Measurements from ENCODE around the gene ZNF618.
A peak's percentile ranks its signal among the peaks of the same experiment; 100 is the strongest.

ZNF618 gene

DNA sequence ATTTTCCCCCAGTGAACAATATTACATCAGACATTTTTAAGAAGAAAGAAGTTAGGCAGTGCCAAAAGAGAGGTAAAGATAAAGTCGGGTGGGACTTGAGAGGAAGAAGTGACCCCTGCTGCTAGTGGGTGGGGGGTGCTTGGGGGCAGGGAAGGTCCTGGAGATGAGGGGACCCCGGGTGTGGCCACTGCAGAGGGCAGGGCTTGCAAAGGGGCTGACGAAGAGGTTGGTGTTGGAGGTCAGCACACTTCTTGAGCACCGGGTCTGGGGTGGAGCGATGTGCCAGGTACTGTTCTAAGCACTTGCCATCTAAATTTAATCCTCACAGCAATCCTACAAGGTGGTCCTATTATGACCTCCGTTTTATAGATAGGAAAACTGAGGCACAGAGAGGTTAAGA lies 140.0 kb downstream of the ZNF618 start:
- Histone ChIP-seq H3K4me1 (no peaks in the 10 kb centered on the region), H3K36me3 (peaks cover 21 to 62% (median 53%) of the 10 kb centered on the region in 3 donors), H3K9me3 (peaks cover 0 to 4% (median 0%) of the 10 kb centered on the region in 3 donors), H3K27ac (no peak overlapping the region), H3K4me3 (no peak overlapping the region), H3K27me3 (no peaks in the 10 kb centered on the region)
- DNase-seq = peak in 1 of 2 donors; percentile 29
- intact Hi-C loops (cut with DNase I; ENCODE audit: low total_unique reads) = no loop called here
- TF ChIP-seq, protein P1, sequence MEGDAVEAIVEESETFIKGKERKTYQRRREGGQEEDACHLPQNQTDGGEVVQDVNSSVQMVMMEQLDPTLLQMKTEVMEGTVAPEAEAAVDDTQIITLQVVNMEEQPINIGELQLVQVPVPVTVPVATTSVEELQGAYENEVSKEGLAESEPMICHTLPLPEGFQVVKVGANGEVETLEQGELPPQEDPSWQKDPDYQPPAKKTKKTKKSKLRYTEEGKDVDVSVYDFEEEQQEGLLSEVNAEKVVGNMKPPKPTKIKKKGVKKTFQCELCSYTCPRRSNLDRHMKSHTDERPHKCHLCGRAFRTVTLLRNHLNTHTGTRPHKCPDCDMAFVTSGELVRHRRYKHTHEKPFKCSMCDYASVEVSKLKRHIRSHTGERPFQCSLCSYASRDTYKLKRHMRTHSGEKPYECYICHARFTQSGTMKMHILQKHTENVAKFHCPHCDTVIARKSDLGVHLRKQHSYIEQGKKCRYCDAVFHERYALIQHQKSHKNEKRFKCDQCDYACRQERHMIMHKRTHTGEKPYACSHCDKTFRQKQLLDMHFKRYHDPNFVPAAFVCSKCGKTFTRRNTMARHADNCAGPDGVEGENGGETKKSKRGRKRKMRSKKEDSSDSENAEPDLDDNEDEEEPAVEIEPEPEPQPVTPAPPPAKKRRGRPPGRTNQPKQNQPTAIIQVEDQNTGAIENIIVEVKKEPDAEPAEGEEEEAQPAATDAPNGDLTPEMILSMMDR (IDR thresholded peaks at IDR 0.05) = no peak

DNA sequence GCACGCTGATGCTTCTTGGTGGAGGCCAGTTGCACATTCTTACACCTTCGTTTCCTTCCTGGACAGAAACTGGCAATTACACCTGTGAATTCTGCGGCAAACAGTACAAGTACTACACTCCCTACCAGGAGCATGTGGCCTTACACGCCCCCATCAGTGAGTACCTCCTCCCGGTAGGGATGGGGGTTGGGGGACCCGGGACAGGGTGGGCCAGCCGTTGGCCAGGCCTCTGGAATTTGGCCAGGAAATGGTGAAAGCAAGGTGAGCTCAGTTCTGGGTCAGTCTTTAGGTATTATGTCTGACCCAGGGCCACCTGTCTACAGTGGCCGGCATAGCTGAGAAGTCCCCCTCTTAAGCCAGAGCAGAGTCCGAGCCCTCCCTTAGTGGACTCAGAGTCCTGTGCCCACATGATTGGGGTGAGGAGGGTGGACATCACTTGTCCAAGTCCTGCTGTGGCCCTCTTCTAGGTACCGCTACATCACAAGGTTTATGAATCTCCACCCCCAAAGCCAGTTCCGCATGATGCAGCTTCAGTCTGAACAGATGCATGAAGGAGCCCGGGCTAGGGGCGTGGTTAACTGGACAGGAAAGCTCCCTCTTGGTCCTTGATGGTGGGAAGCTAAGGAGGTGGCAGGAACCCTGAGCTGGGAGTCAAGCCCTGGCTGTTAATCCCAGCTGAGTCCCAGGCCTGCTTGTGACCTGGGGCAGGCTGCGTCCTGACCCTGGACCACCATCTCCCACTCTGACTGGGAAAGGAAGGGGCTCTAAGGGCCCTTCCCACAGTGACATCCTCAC lies 140.7 kb downstream of the ZNF618 start:
- intact Hi-C loops (cut with DNase I; ENCODE audit: low total_unique reads) = no loop called here
- Histone ChIP-seq H3K4me1 (no peaks in the 10 kb centered on the region), H3K4me3 (no peak overlapping the region), H3K27ac (no peak overlapping the region), H3K9me3 (peaks cover 0 to 4% (median 0%) of the 10 kb centered on the region in 3 donors), H3K36me3 (peaks cover 24 to 55% (median 51%) of the 10 kb centered on the region in 3 donors), H3K27me3 (no peaks in the 10 kb centered on the region)
- DNase-seq = peak in 1 of 2 donors; percentile 62
- TF ChIP-seq, protein P1 (IDR thresholded peaks at IDR 0.05) = no peak

DNA sequence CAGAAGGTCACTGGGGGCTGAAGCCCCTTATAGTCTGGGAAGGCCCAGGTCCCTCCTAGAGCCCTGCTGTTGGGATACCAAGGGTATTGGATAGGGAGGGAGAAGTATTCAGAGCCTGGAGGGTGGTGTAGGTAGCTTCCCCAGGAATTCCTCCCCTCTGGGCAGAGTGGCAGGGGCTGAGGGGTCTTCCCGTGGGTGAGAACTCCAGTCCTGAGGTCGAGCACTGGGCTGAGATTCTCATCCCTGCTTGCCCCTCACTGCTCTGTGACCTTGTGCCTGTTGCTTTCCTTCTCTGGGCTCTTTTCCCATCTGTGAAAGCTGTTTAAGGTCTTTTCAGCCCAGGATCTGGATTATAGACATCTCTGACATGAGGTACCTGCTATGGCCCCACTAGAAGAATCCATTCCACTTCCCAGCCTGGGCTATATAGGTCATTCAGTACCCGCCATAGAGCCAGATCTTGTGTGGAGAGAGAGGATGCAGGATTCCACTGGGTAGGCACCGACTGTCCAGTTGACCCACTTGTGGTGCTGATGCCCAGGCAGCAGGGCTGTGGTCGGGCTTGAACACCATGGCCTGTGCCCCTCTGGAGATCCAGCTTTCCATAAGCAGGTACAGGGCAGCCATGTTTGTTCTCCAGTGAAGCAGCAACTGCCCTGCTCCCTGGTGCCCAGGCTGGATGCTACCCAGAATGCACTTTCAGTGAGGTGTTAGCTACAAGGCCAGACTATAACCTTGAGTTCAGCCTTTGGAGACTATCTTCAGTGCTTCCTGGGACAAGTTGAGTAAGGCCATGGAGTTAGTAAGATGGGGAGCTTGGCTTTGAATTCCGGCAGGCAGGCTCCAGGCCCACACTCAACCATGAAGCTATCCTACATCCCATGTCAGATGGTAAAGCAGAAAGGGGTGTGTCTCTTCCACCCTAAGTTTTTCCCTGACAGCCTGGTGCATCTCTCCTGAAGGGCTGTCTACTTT lies 141.9 kb downstream of the ZNF618 start:
- intact Hi-C loops (cut with DNase I; ENCODE audit: low total_unique reads) = no loop called here
- Histone ChIP-seq H3K27ac (no peak overlapping the region), H3K4me1 (no peaks in the 10 kb centered on the region), H3K9me3 (peaks cover 0 to 10% (median 0%) of the 10 kb centered on the region in 3 donors), H3K4me3 (no peak overlapping the region), H3K27me3 (no peaks in the 10 kb centered on the region), H3K36me3 (peaks cover 31 to 59% (median 44%) of the 10 kb centered on the region in 3 donors)
- TF ChIP-seq, protein P1 (IDR thresholded peaks at IDR 0.05) = no peak
- DNase-seq = peak in 1 of 2 donors; percentile 35

DNA sequence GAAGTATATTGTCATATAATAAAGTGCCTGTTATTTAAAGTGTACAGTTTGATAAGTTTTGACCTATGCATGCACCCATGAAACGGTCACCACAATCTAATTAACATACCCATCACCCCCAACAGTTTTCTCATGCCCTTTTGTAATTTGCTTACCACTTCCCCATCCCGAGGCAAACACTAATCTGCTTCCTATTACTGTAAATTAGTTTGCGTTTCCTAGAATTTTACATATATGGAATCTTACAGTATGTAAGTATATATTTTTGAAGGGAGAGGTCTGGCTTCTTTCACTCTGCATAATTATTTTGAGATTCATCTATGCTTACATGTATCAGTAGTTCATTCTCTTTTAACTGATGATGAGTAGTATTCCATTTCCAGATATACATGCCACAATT lies 145.5 kb downstream of the ZNF618 start:
- no peak for DNase-seq
- intact Hi-C loops (cut with DNase I; ENCODE audit: low total_unique reads) = no loop called here
- Histone ChIP-seq H3K36me3 (peaks cover 37 to 67% (median 38%) of the 10 kb centered on the region in 3 donors), H3K9me3 (peaks cover 0 to 20% (median 0%) of the 10 kb centered on the region in 3 donors), H3K27ac (no peak overlapping the region), H3K27me3 (no peaks in the 10 kb centered on the region), H3K4me1 (no peaks in the 10 kb centered on the region), H3K4me3 (no peak overlapping the region)
- TF ChIP-seq, protein P1 (IDR thresholded peaks at IDR 0.05) = no peak

DNA sequence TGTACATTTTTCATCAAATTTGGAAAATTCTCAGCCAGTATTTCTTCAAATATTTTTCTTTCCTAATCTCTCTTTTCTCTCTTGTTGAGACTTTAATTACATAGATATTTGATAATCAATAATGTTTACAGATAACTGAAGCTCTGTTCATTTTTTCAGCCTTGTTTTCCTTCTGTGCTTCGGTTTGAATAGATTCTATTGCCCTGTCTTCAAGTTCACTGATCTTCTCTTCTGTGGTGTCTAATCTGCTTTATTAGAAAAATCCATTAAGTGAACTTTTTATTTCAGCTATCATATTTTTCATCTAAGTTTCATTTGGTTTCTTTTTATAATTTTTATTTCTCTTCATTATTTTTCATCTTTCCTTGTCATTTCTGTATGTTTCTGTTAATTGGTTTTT lies 147.9 kb downstream of the ZNF618 start:
- no peak overlapping the region for H3K27ac ChIP-seq
- intact Hi-C loops (cut with DNase I; ENCODE audit: low total_unique reads) = no loop called here
- TF ChIP-seq, protein P1 (IDR thresholded peaks at IDR 0.05) = no peak
- H3K36me3 ChIP-seq = peaks cover 34 to 52% (median 34%) of the 10 kb centered on the region in 3 donors
- peaks cover 0 to 20% (median 0%) of the 10 kb centered on the region in 3 donors for H3K9me3 ChIP-seq
- H3K4me3 ChIP-seq = no peak overlapping the region
- no peak for DNase-seq
- H3K4me1 ChIP-seq = no peaks in the 10 kb centered on the region
- H3K27me3 ChIP-seq = no peaks in the 10 kb centered on the region

Data from tibial artery (tissue), 4 donors.